GM19099 (cell line): ENCODE measurements around the gene CDH22.

ENCODE experiments used
- POLR2A ChIP-seq: IDR thresholded peaks from 3 replicates; pipeline ENCODE4 v1.6.1; 2011; ENCODE audit warnings: low read depth; ENCODE audit not compliant: insufficient read length; ENCODE audit errors: extremely low read depth

CDH22 gene

DNA sequence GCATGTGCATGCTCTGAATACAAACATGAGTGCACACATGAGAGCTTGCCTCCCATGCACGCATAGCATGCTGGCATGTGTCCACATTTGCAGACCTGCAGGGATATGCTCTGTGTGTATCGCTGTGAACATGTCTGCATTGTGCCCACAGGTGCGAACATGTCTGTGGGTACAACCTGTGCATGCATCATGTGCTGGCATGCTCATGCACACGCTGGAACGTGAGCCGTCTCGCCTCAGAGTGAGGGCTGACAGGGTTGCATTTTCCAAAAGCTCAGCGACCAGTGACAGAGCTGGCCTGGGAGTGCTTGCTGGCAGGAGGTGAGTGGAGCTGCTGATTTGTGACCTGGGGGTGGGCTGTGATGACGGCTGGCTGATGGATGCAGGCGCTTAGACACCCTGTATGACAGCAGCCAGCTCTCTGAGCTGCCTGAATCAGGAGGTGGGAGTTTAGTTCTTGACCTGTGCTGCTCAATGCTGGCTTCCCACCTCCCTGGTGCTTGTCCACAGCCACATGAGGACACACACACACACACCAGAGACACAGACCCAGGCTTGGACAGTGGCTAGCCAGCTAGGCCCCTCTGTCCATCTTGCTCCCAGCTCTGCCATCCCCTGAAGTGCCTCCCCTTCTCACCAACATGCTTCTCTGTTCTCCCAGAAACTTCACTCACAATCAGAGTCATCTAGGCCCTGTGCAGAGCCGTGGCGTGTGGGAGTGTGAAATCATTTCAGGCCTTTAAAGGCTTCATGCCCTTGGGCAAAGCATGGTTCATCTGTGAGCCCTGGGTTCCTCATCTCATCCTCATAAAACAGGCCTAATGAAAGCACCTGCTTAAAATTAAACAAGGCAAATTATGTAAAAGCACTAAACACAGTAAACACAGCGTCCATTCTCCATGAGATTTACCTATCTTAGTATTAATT is 138.8 kb downstream of the CDH22 start:
- TF ChIP-seq POLR2A: no peak

DNA sequence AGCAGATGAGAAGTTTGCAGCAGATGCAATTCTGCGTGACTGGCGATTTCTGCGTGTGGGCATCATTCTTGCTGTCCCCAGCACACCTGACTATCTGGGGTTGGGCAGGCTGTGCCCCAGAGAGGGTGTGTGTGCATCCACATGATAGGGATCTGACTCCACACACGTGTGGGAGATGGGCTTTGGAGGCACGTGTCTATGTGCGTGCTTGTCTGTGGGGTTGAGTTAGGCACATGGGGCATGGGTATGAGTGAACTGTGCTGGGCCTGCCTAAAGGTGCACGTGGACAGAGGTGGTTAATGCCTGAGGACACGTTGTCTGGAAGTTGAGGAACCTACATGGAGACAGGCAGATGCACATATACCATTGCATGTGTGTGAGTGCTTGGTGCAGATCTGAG is 139.9 kb downstream of the CDH22 start:
- TF ChIP-seq POLR2A: no peak

DNA sequence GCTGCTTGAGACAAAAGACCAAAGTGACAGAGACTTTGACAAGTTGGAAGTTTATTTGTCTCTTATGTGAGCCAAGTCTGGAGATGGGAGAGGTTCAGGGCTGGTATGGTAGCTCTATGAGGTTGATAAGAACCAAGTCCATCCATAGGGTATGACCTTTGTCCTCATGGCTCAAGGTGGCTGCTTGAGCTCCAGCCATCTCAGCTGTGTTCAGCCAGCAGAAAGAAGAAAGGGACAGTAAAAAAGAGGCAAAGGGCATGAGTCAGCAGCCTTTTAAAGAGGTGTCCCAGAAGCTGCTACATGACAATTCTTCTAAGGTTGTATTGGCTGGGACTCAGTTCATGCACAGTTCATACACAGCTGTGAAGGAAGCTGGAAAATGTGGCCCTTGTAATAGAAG is 141.2 kb downstream of the CDH22 start:
- TF ChIP-seq POLR2A: no peak

DNA sequence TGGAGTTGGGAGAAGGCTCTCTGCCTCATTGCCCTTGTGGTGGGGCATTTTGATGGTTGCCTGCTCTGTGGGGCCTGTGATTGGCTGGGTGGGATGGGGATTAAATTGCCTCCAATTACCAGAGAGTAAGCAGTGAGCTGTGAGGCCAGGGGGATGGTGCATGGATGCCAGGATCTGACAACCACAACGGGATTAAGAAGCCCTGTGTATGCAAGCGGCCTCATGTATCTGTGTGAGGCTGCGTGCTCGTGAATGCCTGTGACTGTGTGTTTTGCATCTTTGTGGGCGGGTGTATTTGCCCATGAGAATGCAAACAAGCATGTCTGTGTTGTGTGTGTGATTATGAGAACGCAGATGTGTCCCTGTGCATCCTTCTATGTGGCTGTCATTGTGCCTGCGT is 144.0 kb downstream of the CDH22 start:
- TF ChIP-seq POLR2A: no peak

DNA sequence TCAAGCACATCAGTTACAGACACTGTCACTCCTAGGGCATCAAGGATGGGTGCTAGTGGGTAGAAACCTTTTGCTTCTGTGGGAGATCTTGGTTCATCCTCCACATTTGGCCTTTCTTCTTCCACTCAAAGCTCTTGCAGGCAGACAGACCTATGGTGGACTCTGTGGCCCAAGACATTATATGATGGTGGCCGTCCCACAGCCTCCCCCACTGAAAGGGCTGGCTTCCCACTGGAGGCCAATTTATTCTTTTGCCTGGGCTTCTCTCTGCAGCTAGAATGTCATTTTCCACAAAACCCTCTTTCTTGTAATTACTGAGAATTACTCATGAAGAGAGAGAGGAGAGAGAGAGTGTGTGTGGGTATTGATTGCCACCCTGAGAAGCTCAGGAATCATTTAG is 146.4 kb downstream of the CDH22 start:
- TF ChIP-seq POLR2A: no peak

DNA sequence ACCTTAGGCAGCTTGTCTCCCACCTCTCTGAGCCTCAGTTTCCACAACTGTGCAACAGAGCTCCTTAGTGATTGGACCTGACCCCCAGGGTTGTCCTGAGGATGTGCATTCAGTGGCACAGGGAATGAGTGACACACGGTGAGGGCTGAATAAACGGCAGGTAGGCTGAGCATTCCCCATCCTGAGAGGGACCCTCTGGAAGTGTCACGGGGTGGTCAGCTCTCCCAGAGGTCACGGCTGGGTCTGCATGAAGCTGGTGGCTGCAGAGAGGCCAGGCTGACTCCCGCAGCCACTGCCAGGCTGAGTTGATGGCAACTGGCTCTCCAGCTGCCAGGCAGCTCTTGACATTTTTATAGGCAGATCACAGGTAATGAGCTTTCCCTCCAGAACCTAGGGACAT is 147.6 kb downstream of the CDH22 start:
- TF ChIP-seq POLR2A: no peak

DNA sequence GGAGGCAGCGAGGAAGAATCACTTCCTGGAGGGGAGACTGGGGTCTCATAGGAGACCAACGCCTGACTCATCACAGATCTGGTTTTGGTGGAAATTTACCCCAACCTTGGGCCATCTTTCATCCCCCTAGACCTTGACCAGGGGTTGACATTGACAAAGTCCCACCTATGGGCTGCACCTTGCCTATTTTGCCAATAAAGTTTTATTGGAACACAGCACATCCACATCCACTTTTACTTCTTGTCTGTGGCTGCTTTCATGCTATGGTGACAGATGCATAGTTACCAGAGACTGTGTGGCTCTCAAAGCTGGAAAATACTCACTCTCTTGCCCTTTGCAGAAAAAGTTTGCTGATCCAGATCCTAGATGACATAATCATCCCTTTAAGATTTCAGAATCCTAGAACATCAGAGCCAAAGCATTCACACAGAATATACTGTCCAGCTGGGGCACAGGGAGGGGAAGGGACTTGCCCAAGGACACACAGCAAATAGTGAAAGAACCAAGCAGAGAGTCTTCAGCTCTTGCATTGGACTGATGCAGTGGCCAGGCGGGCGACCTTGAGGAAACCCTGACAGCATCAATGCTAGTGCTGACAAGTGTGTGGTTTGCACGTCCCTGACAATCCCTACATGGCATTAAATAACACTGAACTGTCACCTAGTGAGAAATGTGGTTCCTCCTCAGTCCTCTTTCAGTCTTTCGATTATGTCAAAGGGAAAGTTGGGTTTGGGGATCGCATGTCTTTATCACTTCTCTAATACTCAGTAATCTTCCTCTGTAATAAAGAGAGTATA is 149.0 kb downstream of the CDH22 start:
- no peak for TF ChIP-seq POLR2A

DNA sequence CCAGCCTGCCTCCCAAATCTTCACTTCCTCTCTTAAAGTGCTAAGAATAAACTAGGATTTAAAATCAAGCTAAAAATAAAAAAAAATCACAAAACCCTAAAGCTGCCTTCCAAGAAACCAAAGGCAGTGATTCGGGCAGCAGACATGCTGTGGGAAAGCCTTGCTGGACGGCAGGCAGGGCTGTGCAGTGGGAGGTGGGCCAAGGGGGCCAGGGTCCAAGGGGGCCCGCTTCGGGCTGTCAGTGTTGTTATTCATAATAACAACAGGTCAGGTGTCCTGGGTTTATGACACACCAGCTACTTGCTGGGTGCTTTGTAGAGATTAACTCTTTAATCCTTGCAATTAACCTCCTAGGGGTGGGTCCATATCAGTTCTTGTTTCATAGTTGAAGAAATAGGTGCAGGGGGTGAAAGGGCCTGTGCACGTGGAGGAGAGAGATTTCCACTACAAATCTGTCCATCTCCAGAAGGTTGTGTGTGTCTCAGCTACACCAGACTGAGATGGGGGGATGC is 149.8 kb downstream of the CDH22 start:
- no peak for TF ChIP-seq POLR2A

DNA sequence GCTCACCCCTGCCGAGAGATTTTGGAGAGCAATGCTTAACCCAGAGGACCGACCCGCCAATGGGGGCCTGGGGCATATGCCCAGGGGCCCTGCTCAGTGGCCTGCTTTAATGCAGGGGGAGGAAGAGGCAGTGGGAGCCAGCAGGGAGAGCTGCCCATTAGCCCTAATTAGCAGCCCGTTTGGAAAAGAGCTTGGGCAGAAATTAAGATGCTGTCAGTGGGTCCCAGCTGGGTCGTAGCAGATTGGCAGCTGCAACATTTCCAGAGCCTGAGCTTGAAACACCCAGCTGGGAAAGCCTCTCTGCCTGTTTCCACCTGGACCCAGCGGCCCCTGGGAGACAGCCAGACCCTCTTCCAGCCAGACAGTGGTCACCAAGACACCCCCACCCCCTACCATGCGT is 150.7 kb downstream of the CDH22 start:
- no peak for TF ChIP-seq POLR2A

DNA sequence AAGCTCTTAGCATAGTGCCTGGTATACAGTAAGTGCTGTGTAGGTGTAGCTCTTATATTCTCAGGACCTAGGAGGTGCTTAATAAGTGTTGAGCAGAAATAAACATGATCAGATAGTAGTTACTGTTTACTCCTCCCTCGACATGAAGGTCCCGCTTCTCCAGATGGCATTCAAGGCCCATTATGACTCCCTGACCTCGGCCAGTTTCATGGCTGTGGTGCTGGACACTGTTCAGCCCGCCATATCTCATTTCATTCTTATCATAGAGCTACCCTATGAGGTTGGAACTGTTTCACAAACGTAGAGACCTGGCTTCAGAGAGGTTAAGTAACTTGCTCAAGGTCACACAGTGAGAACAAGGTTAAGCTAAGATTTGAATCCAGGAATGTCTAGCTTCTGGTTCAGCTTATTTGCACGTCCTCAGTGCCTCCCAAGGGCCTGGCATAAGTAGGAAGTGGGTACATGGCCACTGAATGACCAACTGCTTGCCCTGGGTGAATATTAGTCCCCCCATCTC is 151.2 kb downstream of the CDH22 start:
- TF ChIP-seq POLR2A: no peak

DNA sequence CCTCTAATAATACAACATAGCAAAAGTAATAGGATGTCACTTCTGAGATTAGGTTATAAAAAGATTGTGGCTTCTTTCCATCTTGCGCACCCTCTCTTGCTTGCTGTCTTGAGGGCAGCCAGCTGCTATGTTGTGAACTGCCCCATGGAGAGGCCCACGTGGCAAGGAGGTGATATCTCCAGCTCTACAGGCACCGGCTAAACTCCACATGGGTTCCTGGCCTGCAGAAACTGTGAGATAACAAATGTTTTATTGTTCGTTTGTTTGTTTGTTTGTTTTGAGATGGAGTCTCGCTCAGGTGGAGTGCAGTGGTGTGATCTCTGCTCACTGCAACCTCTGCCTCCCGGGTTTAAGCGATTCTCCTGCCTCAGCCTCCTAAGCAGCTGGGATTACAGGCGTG is 152.2 kb downstream of the CDH22 start:
- TF ChIP-seq POLR2A: no peak

DNA sequence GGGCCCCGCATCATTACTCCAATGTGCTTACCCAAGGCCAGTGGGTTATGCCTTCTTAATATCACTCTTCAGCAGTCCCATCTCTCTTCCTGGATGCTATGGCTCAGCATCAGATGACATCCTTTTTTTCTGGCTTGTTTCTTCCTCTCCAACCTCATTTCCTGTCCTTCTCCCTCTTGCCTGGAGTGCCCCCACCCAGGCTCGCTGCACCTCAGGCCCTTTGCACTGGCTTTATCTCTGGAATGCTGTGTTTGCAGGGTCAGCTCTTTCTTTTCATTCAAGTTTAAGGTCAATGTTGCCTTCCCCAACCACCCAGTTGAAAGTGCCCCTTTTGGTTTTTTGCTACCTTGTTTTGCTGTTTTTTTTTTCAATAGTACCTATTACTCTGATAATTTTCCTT is 153.5 kb downstream of the CDH22 start:
- no peak for TF ChIP-seq POLR2A

DNA sequence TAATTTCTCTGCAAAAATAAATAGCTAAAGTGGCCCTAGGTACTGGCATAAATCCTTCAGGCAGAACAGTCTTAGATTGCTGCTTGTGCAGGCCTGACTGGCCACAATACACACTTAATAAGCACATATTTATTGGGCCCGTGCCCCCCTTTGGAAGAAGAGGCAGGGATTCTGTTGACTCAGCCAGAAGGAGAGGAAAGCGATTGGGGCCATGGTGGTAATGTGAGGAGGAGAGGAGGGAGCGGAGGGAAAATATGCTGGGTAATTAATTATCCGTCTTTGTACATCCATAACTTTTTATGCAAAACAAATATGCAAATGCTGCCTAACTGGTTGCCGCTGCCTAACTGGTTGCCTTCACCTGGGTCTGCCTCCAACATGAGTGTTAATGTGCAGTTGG is 154.0 kb downstream of the CDH22 start:
- no peak for TF ChIP-seq POLR2A

DNA sequence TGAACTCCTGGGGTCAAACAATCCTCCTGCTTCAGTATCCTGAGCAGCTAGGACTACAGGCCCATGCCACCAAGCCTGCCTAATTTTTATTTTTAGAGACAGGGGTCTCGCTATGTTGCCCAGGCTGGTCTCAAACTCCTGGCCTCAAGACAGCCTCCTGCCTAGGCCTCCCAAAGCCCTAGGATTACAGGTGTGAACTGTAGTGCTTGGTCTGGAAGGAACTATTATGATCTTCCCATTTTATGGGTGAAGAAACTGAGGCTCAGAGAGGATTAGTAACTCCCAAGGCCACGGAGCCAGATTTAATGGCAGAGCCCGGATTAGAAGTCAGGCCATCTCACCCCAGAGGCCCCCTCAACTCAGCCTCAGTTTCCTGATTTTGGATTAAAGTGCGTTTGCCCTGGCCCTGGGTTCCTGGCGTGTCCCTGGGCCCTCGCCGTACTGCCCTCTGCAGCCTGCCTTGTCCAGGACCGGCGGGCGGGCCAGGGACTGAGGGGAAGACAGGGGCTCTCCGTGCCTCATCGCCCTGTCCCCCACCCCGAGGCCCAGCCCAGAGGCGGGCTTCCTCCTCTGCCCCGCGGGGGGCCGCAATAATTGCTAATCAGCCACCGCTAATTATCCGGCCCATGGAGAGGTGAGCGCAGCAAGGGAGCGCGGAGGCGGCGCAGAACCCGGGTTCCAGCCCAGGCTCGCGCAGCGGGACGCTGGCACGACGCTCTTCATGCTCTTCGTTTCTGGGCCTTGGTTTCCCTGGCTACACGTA is 155.3 kb downstream of the CDH22 start:
- TF ChIP-seq POLR2A: no peak

DNA sequence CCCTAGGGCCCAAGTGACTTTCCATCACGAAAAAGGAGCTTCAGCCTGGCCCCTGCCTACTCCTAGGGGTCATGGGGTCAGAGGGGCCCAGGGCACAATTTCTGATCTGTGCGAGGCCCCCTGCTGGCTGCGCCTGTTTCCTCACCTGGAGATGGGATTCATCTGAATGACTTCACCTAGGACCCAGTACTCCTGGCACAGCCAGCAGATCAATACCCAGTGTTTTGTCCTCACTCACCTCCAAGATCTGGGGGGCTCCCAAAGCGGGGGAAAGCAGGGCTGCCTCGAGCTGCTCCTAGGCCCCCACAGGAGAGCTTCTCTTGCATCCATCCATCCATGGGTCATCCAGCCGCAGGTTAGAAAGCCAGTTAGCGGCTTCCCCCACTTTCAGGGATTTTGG is 156.4 kb downstream of the CDH22 start:
- TF ChIP-seq POLR2A: no peak
